MCF 10A (cell line): ENCODE results near the gene INPP5D. TPM values are rescaled to one million over a fixed set of nuclear protein-coding genes. Genes with fewer than 3 reads are reported as not detected.

Source experiments
- BruUV-seq: library from RNA; stranded (reverse); fragments of 400-500 nt; replicated peaks from 2 replicates; lab custom pipeline; 2021; lab: Mats Ljungman, UMichigan
- CTCF ChIA-PET: fragments of 300-600 bp; sonication (Branson Sonifier 250); formaldehyde crosslinking; extraction: SDS; loops from one replicate; lab custom pipeline; 2021; ENCODE audit warnings: antibody characterized with exemption, inconsistent platforms; lab: Yijun Ruan, JAX
- POLR2A ChIA-PET: fragments of 300-600, 350-650 bp; sonication (Branson Sonifier 250); formaldehyde crosslinking; extraction: SDS; loops from one replicate; lab custom pipeline; 2020; ENCODE audit warnings: antibody characterized with exemption, inconsistent platforms; lab: Yijun Ruan, JAX
- DNase-seq: peaks from one replicate; pipeline ENCODE4 v3.0.0-alpha.2; 2018; ENCODE audit not compliant: unreplicated experiment
- H3K27ac Mint-ChIP-seq: one replicate; pipeline ENCODE4 v1.8.0; 2022; ENCODE audit warnings: mild to moderate bottlenecking, low read depth, mixed read lengths; ENCODE audit not compliant: unreplicated experiment
- H3K27me3 Mint-ChIP-seq: one replicate; pipeline ENCODE4 v1.8.0; 2022; ENCODE audit warnings: mixed read lengths; ENCODE audit not compliant: insufficient read depth, unreplicated experiment
- H3K36me3 Mint-ChIP-seq: one replicate; pipeline ENCODE4 v1.8.0; 2022; ENCODE audit warnings: mild to moderate bottlenecking, moderate library complexity, mixed read lengths; ENCODE audit not compliant: insufficient read depth, unreplicated experiment
- H3K4me1 Mint-ChIP-seq: one replicate; pipeline ENCODE4 v1.8.0; 2022; ENCODE audit warnings: mixed read lengths; ENCODE audit not compliant: insufficient read depth, unreplicated experiment
- H3K4me3 Mint-ChIP-seq: one replicate; pipeline ENCODE4 v1.8.0; 2022; ENCODE audit warnings: mild to moderate bottlenecking, moderate library complexity, mixed read lengths; ENCODE audit not compliant: unreplicated experiment
- H3K9me3 Mint-ChIP-seq: one replicate; pipeline ENCODE4 v1.8.0; 2022; ENCODE audit warnings: mixed read lengths; ENCODE audit not compliant: unreplicated experiment
- CTCF ChIP-seq: fragments of 200-600 bp; IDR thresholded peaks from one replicate; pipeline ENCODE4 v1.8.0; 2022; ENCODE audit warnings: antibody characterized with exemption, mild to moderate bottlenecking; ENCODE audit not compliant: unreplicated experiment
- intact Hi-C: fragments of 100-400 bp; cut with micrococcal nuclease; formaldehyde crosslinking; loops from 2 replicates; pipeline ENCODE4 v1.14.1; 2022
- total RNA-seq: library from RNA; stranded (reverse); gene quantifications from 2 replicates; pipeline ENCODE4 v1.2.3, GENCODE V29; 2022

INPP5D gene
- total RNA-seq, 1 experiment from 2014 or later = 64.9 TPM

DNA sequence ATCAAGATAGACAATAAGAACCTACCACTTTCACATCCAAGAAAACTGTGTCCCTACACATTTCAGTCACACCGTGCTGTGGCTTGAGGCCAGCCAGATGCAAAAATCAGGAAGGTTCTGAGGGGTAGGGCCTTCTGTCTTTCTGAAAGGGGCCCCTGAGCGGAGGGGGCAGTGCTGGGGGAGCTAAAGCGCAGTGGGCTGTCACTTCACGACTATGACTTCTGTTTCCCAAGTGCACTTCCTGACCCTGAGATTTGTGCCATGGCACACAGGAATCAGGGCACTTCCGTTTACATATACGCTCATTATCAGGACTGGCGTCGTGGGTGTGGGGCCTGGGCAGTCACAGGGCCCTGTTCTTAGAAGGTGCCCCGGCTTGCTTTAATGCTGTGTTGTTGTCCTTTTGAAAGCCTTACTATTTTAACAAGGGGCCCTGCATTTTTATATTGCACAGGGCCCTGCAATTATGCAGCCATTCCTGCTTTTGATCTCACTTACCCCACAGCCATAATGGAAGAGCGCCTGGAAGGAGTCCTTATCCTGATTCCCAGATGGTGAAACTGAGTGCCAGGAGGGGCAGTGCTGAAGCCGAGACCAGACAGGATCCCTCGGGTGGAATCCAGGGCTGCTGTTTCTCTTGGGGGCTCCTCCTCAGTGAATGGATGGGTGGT is 47.7 kb upstream of the INPP5D start:
- CTCF ChIA-PET = no interaction called here
- Mint-ChIP-seq H3K36me3 (no peaks in the 10 kb centered on the region), H3K27ac (no peak overlapping the region), H3K4me3 (no peak overlapping the region), H3K9me3 (peaks cover 13% of the 10 kb centered on the region), H3K4me1 (no peaks in the 10 kb centered on the region), H3K27me3 (no peaks in the 10 kb centered on the region)
- TF ChIP-seq CTCF = no peak
- no TSS peak for BruUV-seq
- intact Hi-C loops = no loop called here
- POLR2A ChIA-PET = no interaction called here
- DNase-seq = no peak

DNA sequence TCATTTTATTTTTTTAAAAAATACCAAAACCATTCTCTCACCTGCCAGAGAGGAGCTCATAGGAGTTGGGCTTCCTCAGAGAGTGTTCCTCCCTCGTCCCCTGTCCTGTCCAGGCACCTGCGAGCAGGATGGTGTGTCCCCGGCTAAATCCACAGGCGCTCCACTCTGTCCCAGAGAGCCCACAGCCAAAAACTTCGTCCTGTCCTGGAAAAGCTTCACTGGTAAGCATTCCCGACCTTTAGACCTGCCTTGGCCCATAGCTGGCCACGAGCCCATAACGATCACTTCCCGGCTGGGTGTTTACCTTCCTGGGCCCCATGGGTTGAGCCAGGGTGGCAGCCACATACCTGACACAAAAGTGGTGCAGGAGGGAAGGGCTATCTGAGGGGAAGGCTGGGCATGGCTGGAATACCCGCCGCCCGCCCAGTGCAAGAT is 47.1 kb upstream of the INPP5D start, which contains the start of gene NGEF:
NGEF (minus strand) TSS at position 230 of the 435 bp plus-strand sequence. CDS start 38,366 bp downstream, outside the sequence.
- Mint-ChIP-seq H3K36me3 (no peaks in the 10 kb centered on the region), H3K4me3 (no peak within 1 kb of the TSS), H3K27me3 (no peaks in the 10 kb centered on the region), H3K27ac (no peak within 1 kb of the TSS), H3K9me3 (peaks cover 13% of the 10 kb centered on the region), H3K4me1 (no peaks in the 10 kb centered on the region)
- CTCF ChIA-PET = no interaction called here
- intact Hi-C loops = no loop called here
- DNase-seq = no peak
- POLR2A ChIA-PET = interaction anchor here (1.0 kb wide), 1 partner anchor 13 kb away, joined by 3 read pairs; no protein-coding TSS in a partner anchor
- no peak for TF ChIP-seq CTCF
- BruUV-seq = no TSS peak

- H3K27ac Mint-ChIP-seq = no peak overlapping the region
- ChIA-PET CTCF (interaction anchor here (0.6 kb wide), 1 partner anchor 125 kb away, joined by 3 read pairs; no protein-coding TSS in a partner anchor), POLR2A (interaction anchor here (0.5 to 1.0 kb wide), 2 partner anchors 13 to 231 kb away, joined by 3 to 7 read pairs; no protein-coding TSS in a partner anchor)
- no peaks in the 10 kb centered on the region for H3K36me3 Mint-ChIP-seq
- no peaks in the 10 kb centered on the region for H3K27me3 Mint-ChIP-seq
- intact Hi-C loops = no loop called here
- no TSS peak for BruUV-seq
- no peak for TF ChIP-seq CTCF
- peaks cover 13% of the 10 kb centered on the region for H3K9me3 Mint-ChIP-seq
- no peaks in the 10 kb centered on the region for H3K4me1 Mint-ChIP-seq
- H3K4me3 Mint-ChIP-seq = no peak overlapping the region
- no peak for DNase-seq
Observed at GRCh38 chr2:233013650-233014049, 46.5 kb upstream of the INPP5D start.

DNA sequence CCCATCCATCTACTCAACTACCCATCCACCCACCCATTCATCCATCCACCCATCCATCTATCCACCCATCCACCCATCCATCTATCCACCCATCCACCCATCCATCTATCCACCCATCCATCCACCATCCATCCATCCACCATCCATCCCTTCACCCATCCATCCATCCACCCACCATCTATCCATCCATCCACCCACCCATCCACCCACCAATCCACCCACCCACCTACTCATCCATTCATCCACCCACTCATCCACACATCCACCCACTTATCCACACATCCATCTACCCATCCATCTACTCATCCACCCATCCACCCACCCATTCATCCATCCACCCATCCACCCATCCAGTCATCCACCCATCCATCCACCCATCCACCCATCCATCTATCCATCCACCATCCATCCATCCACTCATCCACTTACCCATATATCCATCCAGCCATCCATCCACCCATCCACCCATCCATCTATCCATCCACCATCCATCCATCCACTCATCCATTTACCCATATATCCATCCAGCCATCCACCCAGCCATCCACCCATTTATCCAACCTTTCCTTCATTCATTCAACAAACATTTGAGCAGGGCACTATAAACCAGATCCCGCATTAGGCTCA is 45.0 kb upstream of the INPP5D start:
- H3K27me3 Mint-ChIP-seq = no peaks in the 10 kb centered on the region

More for the DNA sequence above, 45.0 kb upstream of the INPP5D start:
- Mint-ChIP-seq H3K27ac (no peak overlapping the region), H3K36me3 (no peaks in the 10 kb centered on the region), H3K4me3 (no peak overlapping the region), H3K9me3 (peaks cover 13% of the 10 kb centered on the region), H3K4me1 (no peaks in the 10 kb centered on the region)
- no TSS peak for BruUV-seq
- ChIA-PET CTCF (no interaction called here), POLR2A (no interaction called here)
- TF ChIP-seq CTCF = no peak
- intact Hi-C loops = no loop called here
- DNase-seq = no peak
